HG03039 (cell line): ENCODE measurements around the gene SVEP1.
"Not testable (repeated sequence)": the region's sequence is repeated elsewhere in the genome, so short reads cannot be mapped to it uniquely, and the experiment has no call there.

ENCODE experiments used
- ATAC-seq: cut with Tn5 transposase; IDR thresholded peaks from one replicate; pipeline ENCODE4 v1.9.1; 2021; ENCODE audit warnings: mild to moderate bottlenecking, moderate library complexity; ENCODE audit not compliant: unreplicated experiment

Gene SVEP1

DNA sequence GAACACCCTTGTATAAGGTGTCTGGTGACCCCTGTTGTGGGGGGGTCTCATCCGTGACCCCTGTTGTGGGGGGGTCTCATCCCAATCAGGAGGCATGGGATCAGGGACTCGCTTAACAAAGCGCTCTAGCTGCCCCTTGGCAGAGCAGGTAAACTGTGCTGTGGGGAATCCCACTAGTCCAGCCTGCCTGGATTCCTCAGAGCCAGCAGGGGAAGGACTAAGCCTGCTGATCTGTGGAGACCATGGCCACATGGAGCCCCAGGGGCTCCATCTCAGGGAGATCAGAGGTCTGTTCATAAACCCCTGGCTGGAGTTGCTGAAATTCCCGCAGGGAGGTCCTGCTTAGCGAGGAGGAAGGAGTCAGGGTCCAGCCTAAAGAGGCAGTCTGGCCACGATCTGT, 196.1 kb downstream of the SVEP1 start:
- no peak for ATAC-seq

DNA sequence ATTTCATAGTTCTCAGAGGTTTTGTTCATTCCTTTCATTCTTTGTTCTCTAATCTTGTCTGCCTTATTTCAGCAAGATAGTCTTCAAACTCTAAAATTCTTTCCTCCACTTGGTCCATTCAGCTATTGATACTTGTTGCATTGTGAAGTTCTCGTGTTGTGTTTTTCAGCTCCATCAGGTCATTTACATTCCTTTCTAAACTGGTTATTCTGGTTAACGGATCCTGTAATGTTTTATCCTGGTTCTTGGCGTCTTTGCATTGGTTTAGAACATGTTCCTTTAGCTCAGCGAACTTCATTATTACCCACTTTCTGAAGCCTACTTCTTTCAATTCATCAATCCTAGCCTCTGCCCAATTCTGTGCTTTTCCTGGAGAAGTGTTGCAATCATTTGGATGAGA, 196.8 kb downstream of the SVEP1 start:
- no peak for ATAC-seq

DNA sequence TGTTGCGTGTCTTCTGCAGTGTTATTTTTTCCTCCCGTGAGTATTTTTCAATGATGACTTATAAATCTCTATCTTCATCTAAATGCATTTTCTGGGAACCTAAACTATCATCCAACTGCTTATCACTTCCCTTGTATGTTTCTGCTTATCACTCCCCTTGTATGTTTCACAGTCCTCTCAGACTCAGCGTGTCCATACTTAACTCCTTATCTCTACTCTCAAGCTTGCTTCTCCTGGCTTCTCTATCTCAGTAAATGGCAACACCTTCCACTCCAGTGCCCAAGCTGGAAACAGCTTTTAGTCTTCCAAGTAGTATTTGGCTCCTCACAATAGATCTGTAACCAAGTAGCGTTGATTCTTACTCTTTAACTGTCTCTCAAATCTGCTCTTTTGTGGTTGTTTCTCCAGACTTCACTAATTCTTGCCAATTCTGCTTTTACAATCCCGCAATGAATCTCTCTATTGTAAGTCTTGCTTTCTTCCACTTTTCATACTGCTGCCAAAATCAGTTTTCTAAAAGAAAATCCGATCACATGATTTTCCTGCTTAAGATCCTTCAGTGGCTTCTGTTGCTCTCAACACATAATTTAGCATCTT, 208.0 kb downstream of the SVEP1 start:
- no peak for ATAC-seq

DNA sequence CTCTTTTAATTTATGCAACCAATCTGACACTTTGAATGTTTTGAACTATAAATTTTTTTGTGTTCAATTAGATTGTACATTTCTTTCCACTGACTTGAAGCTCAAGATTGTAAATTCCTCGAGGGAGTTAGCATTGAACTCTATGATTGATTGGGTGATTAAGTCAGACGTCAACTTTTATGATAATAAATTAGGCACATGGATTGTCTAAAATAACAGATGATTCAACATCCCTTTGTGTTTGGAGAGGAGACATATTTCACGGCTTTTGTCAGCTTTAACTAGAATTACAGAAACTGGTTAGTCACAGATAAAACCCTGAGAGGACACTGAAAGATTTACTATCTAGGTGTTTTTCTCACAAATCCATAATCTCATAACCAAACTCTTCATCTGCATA, 209.2 kb downstream of the SVEP1 start:
- ATAC-seq = no peak

DNA sequence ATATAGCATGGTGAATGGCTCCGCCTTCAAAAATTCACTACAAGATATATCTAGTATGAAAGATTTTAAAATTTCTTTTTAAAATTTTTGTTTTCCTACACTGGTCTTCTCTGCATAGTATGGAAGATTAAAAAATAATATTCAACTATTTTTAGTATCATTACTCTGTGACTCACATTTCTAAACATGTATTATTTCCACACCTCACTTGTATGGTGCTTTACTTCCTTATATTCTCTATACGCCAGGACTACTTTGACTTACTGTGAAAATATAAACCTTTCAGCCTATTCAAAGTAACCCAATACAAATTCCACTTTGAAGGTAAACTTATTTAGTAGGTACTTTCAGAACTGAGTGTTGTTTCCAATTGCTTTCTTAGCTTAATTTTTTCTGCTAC, 215.1 kb downstream of the SVEP1 start:
- no peak for ATAC-seq

DNA sequence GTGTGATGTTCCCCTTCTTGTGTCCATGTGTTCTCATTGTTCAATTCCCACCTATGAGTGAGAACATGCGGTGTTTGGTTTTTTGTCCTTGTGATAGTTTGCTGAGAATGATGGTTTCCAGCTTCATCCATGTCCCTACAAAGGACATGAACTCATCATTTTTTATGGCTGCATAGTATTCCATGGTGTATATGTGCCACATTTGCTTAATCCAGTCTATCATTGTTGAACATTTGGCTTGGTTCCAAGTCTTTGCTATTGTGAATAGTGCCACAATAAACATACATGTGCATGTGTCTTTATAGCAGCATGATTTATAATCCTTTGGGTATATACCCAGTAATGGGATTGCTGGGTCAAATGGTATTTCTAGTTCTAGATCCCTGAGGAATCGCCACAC, 220.5 kb downstream of the SVEP1 start:
- ATAC-seq = not testable (repeated sequence)

DNA sequence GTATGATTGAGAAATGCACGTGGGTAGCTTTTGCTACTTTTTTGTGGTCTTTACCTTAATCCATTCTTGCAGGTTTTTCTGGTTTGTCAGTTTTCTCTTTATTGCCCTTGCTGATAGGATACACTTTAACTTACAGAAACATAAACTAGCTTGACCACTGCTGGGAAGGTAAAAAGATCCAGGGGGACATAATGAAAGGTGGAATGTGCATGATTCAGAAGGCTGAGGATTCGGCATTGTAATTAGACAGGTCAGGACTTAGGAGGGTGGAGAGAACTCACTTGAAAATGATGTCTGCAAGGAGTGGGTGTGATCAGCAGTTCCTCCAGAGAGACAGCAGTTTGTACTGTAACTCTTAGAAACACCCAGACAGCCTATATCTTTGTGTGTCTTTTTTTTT, 222.0 kb downstream of the SVEP1 start:
- ATAC-seq = no peak

DNA sequence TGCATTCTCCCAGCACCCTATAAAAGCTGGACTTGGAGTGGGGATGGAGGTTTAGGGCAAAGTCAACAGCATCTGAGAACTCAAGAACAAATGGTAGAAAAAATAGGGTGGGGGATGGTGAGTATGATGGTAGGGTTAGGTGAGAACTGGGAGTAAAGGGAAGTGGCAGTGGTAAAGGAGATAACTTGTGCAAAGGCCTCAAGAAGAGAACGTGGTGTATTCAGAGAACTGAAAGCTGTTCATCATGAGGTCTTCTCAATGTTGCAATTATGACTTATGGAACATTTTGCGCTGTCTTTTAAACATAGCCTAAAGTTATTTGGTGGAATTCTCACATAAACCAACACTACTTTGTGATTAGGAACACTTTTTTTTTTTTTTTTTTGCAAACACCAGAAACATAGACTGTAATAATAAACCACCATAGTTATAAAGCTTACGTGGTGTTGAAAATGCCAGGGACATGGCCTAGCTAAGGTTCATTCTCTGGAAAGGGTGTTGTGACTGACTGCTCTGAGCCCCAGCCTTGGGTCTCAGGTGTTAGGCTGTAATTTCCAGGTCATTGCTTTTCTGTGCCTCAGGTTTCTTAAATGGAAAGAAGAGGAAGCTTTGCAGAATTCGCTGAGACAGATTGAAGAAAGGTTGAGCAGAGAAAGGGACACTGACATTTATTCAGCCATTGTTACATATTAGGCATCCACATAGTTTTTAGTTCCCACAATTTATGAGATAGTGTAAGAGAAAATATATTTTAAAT, 222.7 kb downstream of the SVEP1 start:
- ATAC-seq = no peak

DNA sequence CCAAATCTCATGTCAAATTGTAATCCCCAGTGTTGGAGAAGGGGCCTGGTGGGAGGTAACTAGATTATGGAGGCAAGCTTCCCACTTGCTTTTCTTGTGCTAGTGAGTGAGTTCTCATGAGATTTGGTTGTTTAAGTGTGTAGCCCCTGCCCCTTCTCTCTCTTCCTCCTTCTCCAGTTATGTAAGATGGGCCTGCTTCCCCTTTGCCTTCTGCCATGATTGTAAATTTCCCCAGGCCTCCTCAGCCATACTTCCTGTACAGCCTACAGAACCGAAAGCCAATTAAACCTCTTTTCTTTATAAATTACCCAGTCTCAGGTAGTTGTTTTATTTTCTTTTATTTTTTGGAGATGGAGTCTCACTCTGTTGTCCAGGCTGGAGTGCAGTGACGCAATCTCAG, 223.6 kb downstream of the SVEP1 start:
- ATAC-seq = no peak

DNA sequence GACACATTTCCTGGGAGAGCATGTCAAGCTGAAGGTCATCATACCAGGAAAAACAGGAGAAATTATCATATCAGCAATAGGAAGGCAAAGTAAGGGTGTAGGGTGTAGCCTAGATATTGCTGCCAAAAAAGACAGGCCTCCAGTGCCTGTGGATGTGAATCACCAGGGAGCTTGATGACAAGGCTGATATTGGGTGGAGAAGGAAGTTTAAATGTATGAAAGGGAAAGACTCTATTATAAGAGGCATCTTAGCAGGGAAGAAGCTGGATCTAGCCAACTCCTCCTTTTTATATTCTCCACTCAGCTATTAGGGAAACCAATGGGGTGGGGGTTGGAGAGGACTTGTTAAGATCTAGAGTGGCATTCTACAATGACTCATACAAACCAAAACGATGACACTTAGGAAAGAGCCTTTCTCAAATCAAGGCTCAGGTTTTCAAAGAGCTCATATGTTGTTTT, 228.5 kb downstream of the SVEP1 start:
- no peak for ATAC-seq

DNA sequence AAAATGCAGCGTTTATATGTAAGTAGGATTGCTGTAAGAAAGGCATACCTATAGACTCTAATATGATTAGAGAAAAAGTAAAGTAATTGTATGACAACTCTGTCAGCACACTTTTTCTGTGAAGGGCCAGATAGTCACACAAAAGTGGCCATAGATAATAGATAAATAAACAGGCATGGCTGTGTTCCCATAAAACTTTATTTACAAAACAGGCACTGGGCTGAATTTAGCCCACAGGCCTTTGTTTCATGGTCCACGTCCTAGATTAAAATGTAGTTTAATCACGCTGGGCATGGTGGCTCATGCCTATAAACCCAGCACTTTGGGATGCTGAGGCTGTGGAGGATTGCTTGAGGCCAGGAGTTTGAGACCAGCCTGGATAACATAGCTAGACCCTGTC, 233.2 kb downstream of the SVEP1 start:
- ATAC-seq = no peak

DNA sequence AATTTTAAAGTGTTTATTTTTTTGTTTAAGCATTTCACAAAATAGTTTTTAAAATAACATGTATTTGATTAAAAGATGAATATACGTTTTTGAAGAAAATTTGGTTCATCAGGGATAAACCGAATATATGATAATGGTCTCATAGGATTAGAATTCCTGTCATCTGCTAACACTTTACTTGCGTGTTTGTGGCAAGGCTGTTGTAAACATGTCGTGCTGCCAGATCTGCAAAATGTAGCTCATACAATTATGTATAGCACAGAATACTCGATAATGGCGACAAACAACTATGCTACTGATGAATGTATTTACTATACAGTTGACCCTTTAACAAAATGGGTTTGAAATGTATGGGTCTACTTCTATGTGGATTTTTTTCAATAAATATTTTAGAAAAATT, 234.7 kb downstream of the SVEP1 start:
- ATAC-seq = no peak

DNA sequence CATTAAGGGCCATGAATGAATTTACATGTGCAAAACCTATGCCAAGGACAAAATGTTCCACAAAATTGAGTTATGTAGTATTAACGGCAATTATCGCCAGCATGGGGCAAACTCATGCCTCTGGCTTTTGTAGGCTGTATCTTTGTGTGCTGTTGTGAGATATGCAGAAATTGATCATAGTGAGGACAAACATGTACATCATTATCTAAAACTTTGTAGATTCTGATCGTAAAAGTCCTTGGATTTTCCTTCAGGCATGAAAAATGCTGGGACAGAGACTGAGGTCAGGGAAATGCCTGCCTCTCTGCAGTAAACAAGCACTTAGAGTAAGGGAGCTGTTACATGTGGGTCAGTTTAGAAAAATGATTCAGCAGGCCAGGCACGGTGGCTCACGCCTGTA, 236.0 kb downstream of the SVEP1 start:
- no peak for ATAC-seq

DNA sequence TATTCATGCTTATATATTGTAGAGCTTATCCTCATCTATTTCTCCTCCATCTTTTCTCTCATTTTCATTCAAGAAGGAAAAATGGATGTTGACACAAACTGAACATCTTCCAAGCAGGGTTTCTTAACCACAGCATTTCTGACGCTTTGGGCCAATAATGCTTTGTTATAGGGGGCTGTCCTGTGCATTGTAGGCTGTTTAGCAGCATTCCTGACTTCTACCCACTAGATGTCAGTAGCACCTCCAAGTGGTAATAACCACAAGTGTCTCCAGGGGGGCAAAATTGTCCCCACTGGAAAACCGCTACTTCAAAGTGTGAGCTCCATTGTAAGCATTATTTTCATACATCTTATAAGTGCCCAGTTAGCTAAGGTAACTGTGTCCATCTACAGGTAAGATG, 239.2 kb downstream of the SVEP1 start:
- no peak for ATAC-seq

DNA sequence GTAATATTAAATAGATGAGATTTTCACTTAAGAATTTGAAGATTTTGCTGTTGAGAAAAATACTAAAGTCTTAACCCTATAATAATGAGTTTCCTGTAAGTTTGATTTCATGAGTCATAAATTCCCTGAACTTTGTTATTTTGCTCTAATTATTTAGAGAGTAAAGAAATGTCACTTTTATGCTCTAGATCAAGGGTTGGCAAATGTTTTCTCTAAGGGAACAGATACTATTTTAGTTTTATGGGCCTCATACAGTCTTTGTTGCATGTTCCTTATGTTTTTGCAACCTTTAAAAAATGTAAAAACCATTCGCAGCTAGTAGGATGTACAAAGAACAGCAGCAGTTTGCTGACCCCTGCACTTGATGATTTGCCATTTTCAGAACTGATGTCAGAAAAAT, 241.4 kb downstream of the SVEP1 start:
- ATAC-seq = no peak

DNA sequence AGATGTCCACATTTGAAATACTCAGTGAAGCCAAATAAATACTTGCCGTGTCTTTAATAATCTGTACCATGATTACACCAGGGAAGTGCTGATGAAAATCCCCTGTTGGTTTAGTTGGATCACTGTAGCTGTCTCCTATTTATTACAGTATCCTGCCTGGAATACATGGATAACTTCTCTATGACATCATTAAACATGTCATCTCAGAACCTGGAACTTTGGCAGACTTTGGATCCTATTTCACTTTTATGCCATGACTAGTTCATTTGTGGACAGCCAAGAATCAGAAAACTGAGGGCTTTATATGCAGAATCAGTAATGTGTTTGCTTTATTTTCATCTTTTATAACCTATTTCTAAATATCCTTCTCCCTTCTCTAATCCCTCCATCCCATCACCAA, 241.8 kb downstream of the SVEP1 start, which contains the start of gene TXNDC8:
Gene TXNDC8 (minus strand): TSS at position 137 of the 400 bp plus-strand sequence.
- ATAC-seq = no peak

DNA sequence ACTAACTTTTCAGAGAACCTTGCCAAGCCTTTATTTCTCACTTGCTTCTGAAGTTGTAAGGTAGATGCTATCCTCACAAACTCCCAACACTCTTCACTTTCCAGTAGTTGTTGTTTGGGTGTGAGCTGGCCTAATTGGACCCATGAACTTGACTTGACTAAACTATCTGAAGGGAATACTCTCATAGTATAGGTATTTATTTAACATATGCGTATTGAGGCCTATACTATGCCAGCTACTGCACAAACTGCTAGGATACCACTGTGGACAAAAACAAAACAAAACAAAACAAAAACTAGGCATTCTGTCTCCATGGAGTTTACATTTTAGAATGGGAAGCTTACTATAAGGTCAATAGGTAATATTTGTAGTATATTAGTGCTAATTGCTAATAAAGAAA, 243.2 kb downstream of the SVEP1 start:
- no peak for ATAC-seq

DNA sequence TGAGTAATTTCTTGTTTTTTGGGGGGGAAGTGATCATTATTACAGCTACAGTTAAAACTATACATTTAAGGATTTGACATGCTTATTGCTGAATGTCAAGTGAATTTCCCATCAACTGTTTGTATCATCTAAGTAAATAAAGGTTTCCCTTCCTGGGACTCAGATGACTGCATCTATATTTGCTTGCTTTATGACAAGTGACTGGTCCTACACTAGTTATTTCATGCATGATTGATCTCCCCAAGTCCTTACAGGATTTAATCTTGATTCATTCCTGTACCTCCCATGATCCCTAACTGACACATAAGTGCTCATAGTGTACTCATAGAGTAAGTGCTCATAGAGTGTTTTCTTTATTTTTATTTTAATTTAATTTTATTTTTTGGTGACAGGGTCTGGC, 244.7 kb downstream of the SVEP1 start:
- no peak for ATAC-seq

DNA sequence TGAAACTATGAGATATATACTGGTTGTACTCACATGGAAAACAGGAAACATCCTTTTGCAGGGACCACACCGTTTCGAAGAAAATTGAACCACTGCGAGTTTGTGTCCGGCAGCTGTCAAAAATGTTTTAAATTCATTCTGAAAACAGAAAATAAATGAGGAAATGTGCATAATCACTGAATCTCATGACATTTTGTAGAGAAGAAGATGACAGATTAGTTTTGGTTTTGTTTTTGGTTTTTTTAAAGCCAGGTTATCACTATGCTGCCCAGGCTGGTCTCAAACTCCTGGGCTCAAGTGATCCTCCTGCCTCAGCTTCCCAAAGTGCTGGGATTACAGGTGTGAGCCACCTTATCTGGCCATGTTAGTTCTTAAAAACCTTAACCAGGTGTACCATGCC, 245.4 kb downstream of the SVEP1 start:
- ATAC-seq = no peak

DNA sequence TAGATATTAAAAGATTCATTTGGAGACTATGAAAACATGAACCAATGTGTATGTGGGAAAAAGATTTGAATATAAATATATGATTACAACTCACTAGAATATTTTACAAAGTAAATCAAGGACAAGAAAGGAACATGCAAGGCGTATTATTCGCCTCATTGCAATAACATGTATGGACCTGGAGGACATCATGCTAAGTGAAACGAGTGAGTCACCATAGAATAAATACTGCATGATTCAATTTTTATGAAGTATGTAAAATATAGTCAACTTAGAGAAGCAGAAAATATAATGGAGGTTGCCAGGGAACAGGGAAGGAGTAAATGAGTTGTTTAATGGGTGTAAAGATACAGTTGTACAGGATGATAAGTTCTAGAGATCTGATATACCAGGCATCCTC, 246.8 kb downstream of the SVEP1 start:
- ATAC-seq = no peak

DNA sequence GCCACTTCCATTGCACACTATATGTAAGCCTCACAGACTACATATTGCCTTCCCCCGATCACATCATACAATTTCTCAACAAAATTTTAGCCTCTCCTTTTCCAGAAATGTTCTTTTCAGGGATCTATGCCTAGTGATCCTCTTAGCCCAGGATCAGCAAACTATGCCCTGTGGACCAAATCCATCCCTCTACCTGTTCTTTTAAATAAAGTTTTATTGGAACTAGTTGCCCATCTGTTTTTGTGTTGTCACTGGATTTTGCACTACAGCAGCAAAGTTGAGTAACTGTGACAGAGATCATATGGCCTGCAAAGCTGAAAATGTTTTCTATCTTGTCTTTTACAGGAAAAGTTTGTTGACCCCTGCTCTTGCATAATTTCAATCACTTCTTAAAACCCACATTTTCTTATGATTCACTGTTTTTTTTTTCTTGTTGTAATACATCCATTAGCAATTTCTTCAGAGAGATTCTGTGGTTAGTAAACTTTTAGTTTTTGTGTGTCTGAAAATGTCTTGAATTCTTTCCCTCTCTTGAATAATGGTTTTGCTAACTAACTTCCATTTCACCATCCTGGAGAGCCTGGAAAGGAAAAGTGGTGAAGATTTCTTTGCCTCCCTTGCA, 248.9 kb downstream of the SVEP1 start:
- ATAC-seq = no peak

DNA sequence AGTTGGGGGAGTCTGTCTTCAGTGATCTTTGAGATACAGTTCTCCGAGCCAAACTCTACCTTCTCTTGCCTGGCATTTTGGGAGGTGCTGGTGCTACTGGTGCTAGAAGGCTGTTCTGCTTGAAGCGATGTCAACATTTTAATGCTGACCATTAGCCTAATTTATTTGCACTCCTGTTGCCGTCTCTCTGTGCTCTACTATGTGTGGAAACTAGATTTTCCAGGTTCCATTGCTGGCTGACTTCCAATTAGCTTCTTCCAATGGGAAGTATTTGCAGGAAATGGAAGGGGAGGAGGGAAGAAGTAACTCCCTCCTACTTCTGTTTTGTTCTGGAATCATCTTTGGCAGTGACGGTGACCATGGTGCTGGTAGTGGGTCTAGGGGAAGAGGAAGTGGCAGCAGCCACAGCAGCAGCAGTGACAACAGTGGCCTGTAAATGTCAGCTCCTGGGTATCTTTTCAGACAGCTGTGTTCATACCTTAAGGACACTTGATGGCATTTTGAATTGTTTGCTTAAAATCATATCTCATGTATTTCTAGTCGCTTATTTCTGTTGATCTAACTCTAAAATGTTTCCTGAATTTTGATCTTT, 249.8 kb downstream of the SVEP1 start:
- no peak for ATAC-seq
